Activated CD8-positive, alpha-beta memory T cell treated with anti-CD3 and anti-CD28 coated beads for 24 hours (primary cell): ENCODE data around the gene ZFYVE19.

ENCODE experiments used
- DNase-seq: peaks from one replicate; pipeline ENCODE4 v3.0.0-alpha.2; 2020

The ZFYVE19 gene, protein sequence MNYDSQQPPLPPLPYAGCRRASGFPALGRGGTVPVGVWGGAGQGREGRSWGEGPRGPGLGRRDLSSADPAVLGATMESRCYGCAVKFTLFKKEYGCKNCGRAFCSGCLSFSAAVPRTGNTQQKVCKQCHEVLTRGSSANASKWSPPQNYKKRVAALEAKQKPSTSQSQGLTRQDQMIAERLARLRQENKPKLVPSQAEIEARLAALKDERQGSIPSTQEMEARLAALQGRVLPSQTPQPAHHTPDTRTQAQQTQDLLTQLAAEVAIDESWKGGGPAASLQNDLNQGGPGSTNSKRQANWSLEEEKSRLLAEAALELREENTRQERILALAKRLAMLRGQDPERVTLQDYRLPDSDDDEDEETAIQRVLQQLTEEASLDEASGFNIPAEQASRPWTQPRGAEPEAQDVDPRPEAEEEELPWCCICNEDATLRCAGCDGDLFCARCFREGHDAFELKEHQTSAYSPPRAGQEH

DNA sequence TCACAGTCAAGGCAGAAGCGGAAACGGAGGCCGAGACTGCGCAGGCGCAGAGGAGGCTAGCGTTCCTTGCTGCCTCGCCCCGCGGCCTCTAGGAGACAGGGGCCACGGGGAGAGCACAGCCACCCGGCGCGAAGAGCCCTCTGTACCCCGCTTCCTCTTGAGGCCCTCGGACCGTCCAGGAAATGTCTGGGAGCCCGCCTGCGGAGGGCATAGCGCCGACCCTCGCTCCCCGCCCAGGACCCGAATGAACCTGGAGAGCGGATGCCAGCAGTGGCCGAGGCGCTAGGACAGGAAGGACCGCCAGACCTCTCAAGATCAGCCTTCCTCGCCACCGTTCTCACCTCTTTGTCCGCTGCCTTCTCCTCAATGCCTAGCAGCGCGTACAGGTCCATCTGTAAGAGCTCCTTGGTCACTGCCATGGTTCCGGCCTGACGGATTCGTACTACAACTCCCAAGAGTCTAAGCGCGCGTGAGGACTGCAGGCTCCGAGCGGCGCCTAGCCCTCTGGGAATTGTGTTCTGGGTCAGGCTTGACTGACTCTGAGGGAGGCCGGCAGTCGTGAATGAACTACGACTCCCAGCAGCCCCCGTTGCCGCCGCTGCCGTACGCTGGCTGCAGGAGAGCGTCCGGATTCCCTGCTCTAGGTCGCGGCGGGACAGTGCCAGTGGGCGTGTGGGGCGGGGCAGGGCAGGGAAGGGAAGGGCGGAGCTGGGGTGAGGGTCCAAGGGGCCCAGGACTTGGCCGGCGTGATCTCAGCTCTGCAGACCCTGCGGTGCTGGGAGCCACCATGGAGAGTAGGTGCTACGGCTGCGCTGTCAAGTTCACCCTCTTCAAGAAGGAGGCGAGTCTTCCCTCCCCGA lies at the start of gene ZFYVE19, which contains the start of gene DNAJC17:
Gene ZFYVE19 (plus strand): TSS at position 62 of the 860 bp plus-strand sequence. CDS start 501 bp downstream, at position 563.
Gene DNAJC17 (minus strand): TSS at position 446 of the 860 bp plus-strand sequence. CDS start 27 bp downstream, at position 419.
- DNase-seq = peak; percentile 97

DNA sequence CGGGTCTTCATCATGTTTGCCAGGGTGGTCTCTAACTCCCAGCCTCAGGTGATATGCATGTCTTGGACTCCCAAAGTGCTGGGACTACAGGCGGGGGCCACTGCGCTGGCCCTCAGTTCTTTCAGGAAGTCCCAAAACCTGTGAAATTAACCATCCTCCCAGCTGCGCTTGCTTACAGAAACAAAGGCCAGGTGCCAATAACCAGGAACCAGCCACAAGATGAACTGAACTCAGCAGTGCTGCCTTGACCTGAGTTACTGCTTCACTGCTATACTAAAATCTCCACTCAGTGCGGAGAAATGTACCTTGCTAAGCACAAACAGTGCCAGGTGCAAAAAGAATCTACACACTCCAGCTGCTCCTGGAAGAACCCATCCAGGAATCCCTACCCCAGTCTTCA lies 46.9 kb upstream of the ZFYVE19 start:
- DNase-seq = no peak

DNA sequence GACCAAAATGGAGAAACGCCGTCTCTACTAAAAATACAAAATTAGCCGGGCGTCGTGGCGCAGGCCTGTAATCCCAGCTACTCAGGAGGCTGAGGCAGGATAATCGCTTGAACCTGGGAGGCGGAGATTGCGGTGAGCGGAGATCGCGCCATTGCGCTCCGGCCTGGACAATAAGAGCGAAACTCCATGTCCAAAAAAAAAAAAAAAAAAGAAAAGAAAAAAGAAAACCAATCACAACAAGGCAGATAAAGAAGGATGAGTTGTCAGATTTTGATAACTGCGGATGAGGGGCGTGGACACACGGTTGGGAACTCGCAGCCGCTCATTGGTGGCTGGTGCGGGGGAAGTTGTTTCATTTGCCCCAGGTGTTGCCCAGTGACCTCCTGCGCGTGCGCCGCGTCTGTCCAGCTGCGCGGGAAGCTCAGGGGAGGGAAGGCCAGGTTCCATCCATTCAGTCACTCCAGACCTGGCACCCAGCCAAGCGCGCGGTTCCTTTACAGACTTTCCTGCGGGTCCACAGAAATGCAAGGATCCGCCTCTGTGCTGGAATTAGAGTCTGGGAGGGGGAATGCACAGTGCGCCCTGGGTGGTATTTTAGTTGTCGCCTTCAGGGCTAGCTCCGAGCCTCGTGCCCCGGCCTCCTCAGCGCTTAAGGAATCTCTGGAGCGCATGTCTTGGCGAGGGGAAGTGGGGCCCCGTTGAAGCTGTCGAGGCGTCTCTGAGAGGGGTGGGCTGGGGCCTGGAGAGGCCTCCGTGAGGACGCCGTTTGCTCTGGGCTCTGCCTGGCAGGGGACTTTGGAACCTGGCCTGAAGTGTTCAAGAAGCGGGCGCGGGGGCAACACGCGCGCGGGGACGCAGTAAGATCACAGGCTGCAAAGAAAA lies 43.7 kb upstream of the ZFYVE19 start:
- DNase-seq = peak; percentile 76

DNA sequence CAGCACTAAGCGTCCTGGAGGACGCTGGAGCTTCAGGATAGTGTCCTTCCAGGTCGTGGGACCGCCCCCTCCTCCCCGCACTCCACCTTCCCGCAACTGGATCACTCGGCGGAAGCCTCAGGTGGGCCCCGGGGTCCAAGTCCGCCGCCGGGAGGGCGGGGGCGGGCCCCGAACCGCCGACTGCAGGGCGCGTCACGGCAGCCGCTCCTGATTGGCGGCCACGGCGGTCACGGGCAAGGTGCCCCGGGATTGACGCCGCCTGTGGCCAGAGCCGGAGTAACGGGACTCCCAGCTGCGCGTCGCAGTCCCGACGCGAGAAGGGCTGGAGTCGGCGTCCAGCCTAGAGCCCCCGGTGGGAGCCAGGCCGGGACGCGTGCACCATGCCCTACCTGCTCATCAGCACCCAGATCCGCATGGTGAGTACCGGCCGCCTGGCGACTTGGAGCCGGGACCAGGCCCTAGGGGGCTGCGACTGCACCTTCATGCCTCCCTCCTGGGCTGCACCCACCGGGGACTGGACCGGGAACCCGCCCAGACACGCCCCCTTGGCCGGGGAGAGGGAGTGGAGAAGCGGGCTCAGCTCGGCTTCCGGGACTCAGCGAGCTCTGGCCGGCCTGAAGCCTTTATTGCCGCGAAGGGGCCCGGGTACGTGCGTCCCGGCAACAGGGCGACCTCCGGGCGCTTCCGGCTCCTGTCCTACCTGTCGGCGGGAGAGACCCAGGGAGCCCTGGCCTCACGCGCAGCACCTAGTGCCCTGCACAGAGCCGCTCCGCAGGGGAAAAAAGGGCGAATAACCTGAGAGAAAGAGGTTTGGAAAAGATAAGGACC lies 42.9 kb upstream of the ZFYVE19 start, which contains the start of gene GCHFR:
Gene GCHFR (plus strand): TSS at position 268 of the 828 bp plus-strand sequence. CDS start 113 bp downstream, at position 381.
- DNase-seq = peak; percentile 87

DNA sequence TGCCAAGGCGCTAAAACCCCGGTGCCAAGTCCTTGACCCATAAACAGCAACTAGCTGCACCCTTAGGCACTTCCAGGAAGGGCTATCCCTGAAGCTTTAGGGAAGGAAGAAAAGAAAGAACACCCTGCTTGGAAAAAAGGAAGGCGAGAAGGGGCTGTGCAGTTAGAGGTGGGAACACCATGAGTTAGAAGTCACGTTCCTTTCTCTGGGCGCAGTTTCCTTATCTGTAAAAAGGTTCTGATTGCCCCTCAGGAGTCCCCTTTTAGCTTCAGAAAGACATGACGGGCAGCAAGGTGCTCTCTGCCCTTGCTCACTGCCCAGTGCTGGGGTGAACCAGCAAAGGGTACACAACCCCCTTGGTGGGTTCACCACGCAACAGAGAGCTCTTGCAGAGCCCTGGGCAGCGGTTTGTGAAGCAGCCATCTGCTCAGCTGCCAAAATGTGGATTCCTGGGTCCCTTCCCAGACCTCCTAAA lies 42.2 kb upstream of the ZFYVE19 start:
- DNase-seq = no peak

DNA sequence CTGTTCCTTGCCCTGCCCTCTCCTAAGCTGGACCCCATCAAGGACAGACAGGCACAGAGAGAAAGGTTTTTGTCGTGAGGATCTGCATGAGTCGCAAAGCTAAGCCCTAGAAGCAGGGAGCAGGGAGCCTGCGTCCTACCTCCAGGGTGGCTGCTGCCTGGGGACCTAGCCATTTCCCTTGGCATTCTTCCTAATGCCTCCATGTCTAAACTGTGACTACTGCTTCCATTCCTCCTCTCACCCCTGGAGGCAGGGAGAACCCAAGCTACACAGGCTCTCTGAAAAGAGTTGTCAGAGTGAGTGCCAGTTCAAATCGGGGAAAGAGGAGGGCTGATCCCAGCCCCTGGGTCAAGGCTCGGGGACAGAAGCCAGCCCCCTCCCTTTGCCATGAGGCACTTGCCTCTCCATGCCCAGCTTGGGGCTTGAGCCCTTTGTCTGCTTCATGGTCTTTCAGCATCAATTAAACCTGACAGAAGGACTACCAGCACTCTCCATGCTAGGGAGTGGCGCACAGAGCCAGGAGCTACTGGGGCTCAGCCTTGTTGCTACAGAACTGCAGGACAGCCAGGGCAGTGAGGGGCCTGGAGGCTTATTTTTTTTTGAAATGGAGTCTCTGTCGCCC lies 40.6 kb upstream of the ZFYVE19 start:
- DNase-seq = no peak

DNA sequence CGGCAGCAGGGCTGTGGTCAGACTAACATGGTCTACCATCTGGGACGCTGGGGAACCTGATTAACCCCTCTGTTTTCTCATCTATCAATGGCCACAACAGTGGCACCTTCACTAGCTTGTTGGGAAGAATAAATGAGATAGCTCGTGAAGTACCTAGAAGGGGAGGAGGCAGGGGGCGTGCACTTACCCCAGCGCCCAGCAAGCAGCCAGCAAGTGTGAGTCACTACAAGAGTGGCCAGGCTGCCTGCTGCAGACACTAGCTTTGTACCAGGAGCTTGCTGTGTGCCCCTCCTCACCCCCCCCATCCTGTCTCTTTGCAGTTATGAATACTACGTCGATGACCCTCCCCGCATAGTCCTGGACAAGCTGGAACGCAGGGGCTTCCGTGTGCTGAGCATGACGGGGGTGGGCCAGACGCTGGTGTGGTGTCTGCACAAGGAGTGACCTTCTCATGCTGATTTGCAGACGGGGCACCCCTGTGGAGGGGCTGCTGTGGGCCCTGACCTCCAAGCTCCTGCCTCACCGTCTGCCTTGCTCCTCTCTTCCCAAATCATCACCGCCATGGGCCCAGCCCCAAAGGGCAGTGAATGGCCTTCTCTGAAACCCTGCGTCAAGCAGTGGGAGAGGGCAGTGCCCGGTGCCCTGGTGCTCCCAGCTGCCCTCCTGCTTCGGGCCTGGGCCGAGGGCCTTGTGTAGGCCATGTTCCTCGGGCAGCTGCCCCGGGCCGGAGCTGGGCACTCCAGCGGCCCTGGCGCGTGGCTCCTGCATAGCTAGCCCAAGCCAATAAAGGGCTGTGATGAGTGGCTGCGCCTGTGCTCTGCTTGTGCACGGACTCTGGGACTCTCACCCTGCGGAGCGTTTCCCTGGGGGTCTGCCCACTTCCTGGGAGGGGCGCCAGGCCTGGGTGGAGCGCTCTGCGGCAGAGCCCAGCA lies 39.7 kb upstream of the ZFYVE19 start:
- no peak for DNase-seq

DNA sequence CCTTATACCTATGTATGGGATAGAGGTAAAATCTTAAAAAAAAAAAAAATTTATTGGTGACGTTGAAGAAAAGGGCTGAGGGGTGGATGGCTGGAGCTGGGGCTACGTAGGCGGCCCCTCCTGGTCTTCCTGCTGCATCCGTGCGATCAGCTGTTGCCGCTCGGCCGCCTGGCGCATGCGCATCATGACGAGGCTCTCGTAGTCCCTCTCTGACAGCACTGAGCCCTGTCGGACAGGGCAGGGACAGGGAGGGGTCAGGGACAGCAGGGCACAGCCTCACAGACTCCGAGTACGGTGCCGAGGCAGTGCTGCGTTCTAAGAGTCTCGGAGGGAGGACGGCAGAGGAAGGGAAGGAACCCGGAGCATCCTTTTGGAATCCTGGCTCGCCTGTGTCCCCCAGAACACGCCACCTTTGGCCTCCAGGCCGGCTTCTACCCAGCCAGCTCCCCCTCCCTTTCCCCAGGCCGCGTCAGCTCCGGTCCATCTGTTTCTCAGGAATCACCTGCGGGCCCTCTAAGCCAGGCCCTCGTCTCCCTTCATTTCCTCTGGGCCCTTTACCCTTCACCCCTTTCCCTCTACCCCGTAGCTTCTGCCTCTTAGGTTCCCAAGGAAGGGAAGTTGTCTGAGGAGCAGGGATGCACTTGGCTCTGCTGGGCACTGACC lies 38.9 kb upstream of the ZFYVE19 start:
- no peak for DNase-seq

DNA sequence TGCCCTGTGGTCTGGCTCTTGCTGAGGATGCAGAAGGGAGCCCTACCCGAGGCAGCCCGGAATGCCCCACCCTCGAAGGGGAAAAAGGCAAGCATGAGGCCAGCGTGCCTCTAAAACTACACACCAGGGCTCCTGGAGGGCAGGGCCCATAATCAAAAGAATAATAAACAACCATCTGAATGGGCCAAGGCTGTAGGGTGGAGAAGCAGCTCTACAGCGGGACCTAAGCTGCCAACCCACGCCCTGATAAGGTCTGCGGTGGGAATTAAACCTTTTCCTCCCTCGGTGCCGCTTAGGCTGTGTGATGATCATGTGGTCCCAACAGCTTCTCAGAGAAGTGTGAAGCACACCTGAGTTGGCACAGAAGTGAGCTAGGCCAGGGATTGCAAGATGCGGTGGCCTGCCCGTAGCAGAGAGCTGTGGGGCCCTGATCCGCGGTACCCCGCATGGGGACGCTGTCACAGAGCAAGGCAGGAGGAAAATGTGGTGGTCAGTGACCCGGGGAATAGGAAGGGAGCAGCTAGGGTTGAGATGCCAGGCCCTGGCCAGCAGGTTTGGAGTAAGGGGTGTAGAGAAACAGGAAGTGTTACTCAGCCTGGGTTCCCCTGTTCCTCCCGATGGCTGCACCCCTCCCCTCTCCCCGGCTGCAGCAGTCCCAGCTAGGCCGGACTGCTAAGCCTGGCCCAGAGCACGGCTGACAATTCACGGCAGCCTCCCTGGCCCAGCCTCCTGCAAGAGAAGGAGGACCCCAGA lies 38.2 kb upstream of the ZFYVE19 start:
- no peak for DNase-seq

DNA sequence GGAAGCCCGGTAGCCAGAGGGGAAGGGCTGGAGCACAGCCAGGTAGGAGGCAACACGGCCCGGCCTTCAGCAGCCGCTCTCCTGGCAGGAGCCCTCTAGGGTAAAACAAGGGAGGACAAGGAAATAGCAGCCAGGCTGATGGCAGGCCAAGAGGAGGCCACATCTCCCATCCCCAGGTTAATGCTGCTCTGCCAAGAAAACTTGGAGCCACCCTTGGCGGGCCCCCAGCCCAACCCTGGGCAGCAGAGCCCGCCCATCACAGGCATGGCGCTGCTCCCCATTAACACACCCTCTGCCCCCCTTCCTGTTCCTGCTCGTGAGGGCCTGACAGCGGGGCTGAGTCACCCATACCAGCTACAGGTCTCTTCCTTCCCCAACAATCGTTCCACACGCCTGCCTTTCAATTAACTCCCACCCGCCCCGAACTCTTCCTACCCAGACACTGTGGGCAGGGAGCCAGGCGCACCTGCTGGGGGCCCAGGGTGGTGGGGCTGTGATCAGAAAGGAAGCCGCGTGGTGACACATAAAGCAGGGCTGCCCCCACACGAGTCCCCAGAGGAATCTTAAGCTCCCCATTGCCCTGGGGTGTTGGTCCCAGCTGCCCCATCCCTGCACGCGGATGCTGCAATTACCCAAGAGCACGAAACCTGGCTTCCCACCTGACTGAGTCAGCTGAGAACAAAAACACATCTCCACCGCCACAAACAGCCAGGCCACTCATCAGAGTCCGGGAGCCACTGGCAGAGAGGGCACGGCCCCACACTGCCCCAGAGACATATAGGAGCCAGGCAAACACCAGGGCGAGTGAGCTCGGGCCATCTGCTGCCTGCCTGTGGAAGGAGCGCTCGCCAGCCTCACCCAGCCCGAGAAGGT lies 37.4 kb upstream of the ZFYVE19 start, which contains the start of gene C15orf62:
Gene C15orf62 (plus strand): TSS at position 707 of the 873 bp plus-strand sequence. CDS start 516 bp downstream, outside the sequence.
- peak; percentile 87 for DNase-seq

DNA sequence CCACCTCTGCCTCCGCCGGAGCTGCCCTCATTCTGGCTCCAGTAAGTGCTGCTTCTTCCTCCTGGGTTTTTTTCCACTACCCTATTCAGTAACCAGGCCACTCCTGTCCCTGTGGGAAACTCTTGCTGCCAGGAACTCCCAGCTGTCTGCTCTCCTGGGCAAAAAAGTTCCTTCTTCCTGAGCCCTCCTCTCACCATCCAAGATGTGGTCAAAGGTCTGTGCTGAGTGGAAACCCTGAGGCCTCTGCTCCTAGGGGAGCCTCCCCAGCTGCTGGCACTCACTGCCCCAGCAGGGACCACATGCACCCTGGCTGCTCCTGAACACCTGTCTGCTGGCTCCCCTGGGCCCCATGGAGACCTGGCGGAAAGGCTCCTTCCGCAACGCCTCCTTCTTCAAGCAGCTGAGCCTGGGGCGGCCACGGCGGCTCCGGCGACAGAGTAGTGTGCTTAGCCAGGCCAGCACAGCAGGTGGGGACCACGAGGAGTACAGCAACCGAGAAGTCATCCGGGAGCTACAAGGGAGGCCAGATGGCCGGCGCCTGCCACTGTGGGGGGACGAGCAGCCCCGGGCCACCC lies 36.7 kb upstream of the ZFYVE19 start:
- DNase-seq = no peak

DNA sequence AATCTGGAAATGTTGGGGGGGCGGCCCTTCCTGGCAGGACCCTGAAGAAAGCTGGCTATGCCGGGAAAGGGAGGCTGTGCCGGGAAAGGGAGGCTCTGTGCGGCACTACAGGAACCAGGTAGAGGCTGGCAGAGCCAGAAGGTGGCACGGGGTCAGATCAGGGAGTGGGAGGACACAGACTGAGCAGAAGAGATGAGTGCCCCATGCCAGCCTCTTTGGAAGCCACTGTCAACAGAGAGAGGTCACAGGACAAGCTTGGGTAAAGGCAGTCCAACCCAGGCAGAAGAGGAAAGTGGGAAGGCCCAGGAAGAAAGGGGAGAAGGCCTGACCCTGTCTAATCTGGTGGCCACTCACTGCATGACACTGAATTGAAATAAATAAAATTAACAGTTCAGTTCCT lies 35.6 kb upstream of the ZFYVE19 start:
- no peak for DNase-seq

DNA sequence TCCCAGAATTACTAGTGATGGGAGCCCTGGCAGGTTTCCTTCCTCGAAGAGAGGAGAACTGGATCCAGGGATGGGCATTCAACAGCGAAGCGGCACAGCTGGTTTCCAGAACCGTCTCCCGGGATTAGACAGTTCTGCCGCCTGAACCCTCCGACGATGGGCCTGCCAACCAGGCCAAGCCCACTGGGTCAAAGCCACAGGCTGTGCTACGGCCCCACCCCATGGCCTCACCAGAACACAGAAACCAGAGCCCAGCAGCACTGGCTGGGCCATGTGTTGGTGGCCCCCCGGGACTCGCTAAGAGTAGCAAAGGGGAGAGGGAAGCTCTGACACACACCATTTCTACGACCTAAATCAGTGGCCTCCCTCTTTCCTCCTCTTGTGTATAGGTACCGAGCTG lies 34.9 kb upstream of the ZFYVE19 start:
- no peak for DNase-seq

DNA sequence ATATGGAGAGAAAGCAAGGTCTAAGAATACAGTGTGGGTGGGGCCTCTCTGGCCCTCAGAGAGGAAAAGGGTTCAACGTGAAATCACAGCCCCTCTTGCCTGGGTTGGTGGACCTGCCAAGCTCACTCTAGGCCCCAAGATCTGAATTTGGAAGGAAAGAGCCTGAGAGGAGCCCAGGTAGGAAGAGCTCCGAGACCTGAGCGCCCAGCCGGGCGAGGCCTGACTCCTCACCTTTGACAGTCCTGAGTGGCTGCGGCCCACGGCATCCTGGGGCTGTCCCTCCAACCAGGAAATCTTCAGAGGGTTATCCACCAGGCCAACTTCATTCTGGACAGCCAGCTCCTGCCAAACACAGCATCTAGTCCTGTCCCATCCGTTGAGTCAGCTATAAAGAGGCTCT lies 33.4 kb upstream of the ZFYVE19 start:
- no peak for DNase-seq

DNA sequence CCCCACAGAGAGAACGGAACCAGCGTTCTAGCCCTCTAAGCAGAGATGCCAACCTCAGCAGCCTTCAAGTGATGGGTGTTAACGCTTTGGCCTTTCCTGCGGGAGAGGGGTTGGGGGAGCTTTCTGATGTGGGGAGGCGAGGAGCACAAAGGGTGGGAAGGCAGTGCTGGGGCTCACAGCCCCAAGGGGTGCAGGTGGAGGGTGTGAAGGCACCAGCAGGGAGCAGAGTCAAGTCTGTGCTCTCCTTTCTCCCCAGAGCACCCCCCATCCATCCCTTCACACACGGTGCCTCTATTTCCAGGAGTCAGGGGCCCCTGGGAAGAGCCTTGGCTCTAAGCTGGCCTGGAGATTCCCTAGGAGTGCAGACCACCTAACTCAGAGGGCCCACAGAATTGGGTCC lies 33.0 kb upstream of the ZFYVE19 start:
- DNase-seq = no peak

DNA sequence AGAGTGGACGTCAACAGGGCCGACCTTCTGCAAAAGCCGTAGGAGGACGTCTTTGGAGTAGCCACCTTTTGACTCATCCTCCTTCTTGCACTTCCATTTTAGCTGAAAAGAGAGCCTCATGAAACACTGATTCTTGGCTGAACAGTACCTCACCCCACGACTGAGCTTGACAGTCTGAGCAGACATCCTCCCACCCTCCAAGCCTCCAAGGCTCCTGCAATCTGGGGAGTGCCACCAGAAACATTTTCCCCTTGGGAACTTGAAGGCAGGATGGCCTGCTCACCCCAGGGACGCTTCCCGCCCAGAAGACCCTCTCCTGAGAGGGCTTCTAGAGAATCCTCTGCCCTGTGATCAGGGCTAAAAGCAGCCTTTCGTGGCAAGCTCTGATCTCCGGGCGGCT lies 31.9 kb upstream of the ZFYVE19 start:
- no peak for DNase-seq
